ENCODE results near the gene AARS1. TPM values are rescaled to one million over a fixed set of nuclear protein-coding genes. Genes with fewer than 3 reads are reported as not detected.

Gene AARS1
- total and polyA plus RNA-seq, 2 of the 8 experiments (the other 6 are each of a cell fraction or from before 2014, with no cell fraction given) = 130 to 235 TPM

DNA sequence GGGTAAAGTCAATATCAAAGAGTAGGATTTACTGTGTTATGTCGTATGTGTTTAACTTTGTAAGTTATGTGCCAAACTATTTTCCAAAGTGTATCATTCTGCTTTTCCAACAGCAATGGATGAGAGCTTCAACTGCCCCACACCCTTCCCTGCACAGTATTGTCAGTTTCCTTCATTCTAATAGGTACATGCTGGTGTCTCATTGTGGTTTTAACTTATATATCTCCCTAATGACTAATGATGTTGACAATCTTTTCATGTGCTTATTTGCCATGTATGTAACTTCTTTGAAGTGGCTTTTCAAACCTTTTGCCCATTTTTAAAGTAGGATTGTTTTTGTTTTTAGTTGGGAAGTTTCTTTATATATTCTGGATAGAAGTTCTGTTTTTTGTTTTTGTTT is 13.4 kb upstream of the AARS1 start:
- Histone ChIP-seq H3K36me3 (ENCODE audit: control insufficient read depth in 2 of 4, insufficient read depth in 4 of 4, low read length in 3 of 4) (no peaks in the 10 kb centered on the region; a peak in 1 of 8 replicates), H3K56ac (replicated peaks; ENCODE audit: insufficient read length, low read depth, low read length) (no peak overlapping the region), H4K20me1 (replicated peaks in 1 of 2; ENCODE audit: control insufficient read depth in 1 of 2, insufficient read depth in 2 of 2, low read length in 2 of 2) (peaks cover 0 to 1% of the 10 kb centered on the region in 2 experiments), H3K9me3 (ENCODE audit: insufficient read depth in 2 of 2, low read depth in 1 of 2, low read length in 1 of 2) (no peaks in the 10 kb centered on the region), H3K9ac (replicated peaks in 1 of 4; ENCODE audit: extremely low read depth in 1 of 4, low read depth in 3 of 4, low read length in 3 of 4) (no peak overlapping the region), H3K23ac (ENCODE audit: insufficient read length) (no peak overlapping the region), H3K18ac (ENCODE audit: extremely low read depth, low read length) (no peak overlapping the region), H4K8ac (ENCODE audit: extremely low read depth, insufficient read depth, low read length) (no peak overlapping the region), H2BK5ac (ENCODE audit: low read depth, low read length) (no peak overlapping the region), H3K4me3 (ENCODE audit: extremely low read depth in 1 of 4, insufficient read depth in 2 of 4, low read depth in 3 of 4, low read length in 4 of 4) (no peak overlapping the region), H3K4me1 (replicated peaks in 1 of 4; ENCODE audit: control insufficient read depth in 3 of 4, insufficient read depth in 4 of 4, low read length in 3 of 4) (peaks cover 0 to 3% (median 1%) of the 10 kb centered on the region in 4 experiments; a peak in 2 of 7 replicates), H2BK15ac (ENCODE audit: low read length) (no peak overlapping the region), H3K27me3 (replicated peaks in 1 of 4; ENCODE audit: control insufficient read depth in 3 of 4, extremely low read depth in 1 of 4, insufficient read depth in 3 of 4, low read length in 3 of 4) (no peaks in the 10 kb centered on the region), H3K4me2 (ENCODE audit: insufficient read depth in 1 of 2, low read depth in 2 of 2, low read length in 2 of 2) (no peak overlapping the region), H4K91ac (replicated peaks; ENCODE audit: insufficient read length, low read length) (no peak overlapping the region), H3K27ac (ENCODE audit: low read depth, low read length) (no peak overlapping the region), H3K23me2 (ENCODE audit: low read depth, low read length) (peaks cover 3% of the 10 kb centered on the region; the same call in 1 of the 2 replicates), H3K14ac (ENCODE audit: insufficient read length) (no peak overlapping the region), H2BK120ac (replicated peaks; ENCODE audit: low read depth, low read length) (no peak overlapping the region), H2AK5ac (ENCODE audit: low read depth, low read length) (no peak overlapping the region), H3K79me2 (ENCODE audit: control insufficient read depth in 1 of 2, insufficient read depth in 2 of 2, low read length in 2 of 2) (peaks cover 5 to 70% of the 10 kb centered on the region in 2 experiments), H2BK20ac (ENCODE audit: low read length) (no peak overlapping the region), H4K5ac (ENCODE audit: insufficient read length, low read depth, low read length) (no peak overlapping the region), H2AFZ (ENCODE audit: low read length) (no peak overlapping the region), H3K4ac (replicated peaks; ENCODE audit: insufficient read length, low read depth, low read length) (no peak overlapping the region), H2BK12ac (ENCODE audit: low read depth, low read length) (no peak overlapping the region), H3K79me1 (ENCODE audit: low read depth, low read length) (peaks cover 5% of the 10 kb centered on the region; the same call in 1 of the 2 replicates)
- CTCF ChIA-PET (ENCODE audit: partially characterized antibody) = interaction anchor here (1.6 kb wide), 1 partner anchor 37 kb away, joined by 3 read pairs; no protein-coding TSS in a partner anchor
- TF ChIP-seq NRF1 (IDR thresholded peaks at IDR 0.05; ENCODE audit: low read depth, low read length) = no peak
- no peak for TF ChIP-seq TCF12 (IDR thresholded peaks at IDR 0.05; ENCODE audit: low read depth, low read length)
- no peak for TF ChIP-seq SIRT6 (IDR thresholded peaks at IDR 0.05; ENCODE audit: low read length)
- no peak for TF ChIP-seq RBBP5 (IDR thresholded peaks at IDR 0.05; ENCODE audit: borderline replicate concordance, low read depth, low read length)
- POLR2A ChIA-PET (ENCODE audit: partially characterized antibody) = interaction anchor here (1.1 kb wide), 1 partner anchor 10 kb away, joined by 3 read pairs; no protein-coding TSS in a partner anchor
- FAIRE-seq = no peak
- WGBS, 2 experiments (ENCODE audit: extremely low coverage in 1 of 2, insufficient coverage in 1 of 2, insufficient read length in 1 of 2, insufficient replicate concordance in 2 of 2, low coverage in 1 of 2, low lambda C conversion rate in 2 of 2, missing lambda C conversion rate in 1 of 2) = 84% methylated on average over 1 of the region's 1 CpG; no CpG with 5 or more reads in 1 of the 2 experiments
- DNase-seq (ENCODE audit: low read depth in 1 of 2, low spot score in 2 of 2) = no peak

All from H1 (cell line).